OCI-LY7 (cell line): Measurements from ENCODE around the gene MCF2L2. TPM values are rescaled to one million over a fixed set of nuclear protein-coding genes. Genes with fewer than 3 reads are reported as not detected.
A peak's percentile ranks its signal among the peaks of the same experiment; 100 is the strongest.

Source experiments
- BruUV-seq: library from RNA; stranded (reverse); fragments of 400-500 nt; replicated peaks from 2 replicates; lab custom pipeline; 2021; lab: Mats Ljungman, UMichigan
- CTCF ChIA-PET: fragments of 300-600 bp; sonication (Branson Sonifier 250); formaldehyde crosslinking; loops from one replicate; lab custom pipeline; 2022; ENCODE audit warnings: antibody characterized with exemption; ENCODE audit not compliant: unreplicated experiment; lab: Charles Lee
- POLR2A ChIA-PET: fragments of 300-600 bp; sonication (Branson Sonifier 250); formaldehyde crosslinking; loops from one replicate; lab custom pipeline; 2022; ENCODE audit warnings: antibody characterized with exemption; lab: Charles Lee
- DNase-seq: peaks from one replicate; pipeline ENCODE4 v3.0.0-alpha.2; 2015; ENCODE audit warnings: low spot score
- H2AFZ ChIP-seq: fragments of 200-600 bp; sonication (generic), shearing (Covaris generic); 2 replicates; pipeline ENCODE4 v1.6.1; 2014; ENCODE audit warnings: mild to moderate bottlenecking, antibody characterized with exemption, low read length, moderate library complexity
- H3K27ac ChIP-seq: fragments of 200-600 bp; sonication (generic); 2 replicates; pipeline ENCODE4 v1.5.1; 2014; ENCODE audit warnings: mixed run types, low read depth, mild to moderate bottlenecking, moderate library complexity, low read length, inconsistent platforms; ENCODE audit not compliant: poor library complexity, severe bottlenecking
- H3K36me3 ChIP-seq: fragments of 200-600 bp; sonication (generic); 2 replicates; pipeline ENCODE4 v1.6.1; 2014; ENCODE audit warnings: mild to moderate bottlenecking, antibody characterized with exemption, low read length, moderate library complexity, mixed read lengths; ENCODE audit not compliant: insufficient read depth
- H3K4me1 ChIP-seq: fragments of 200-600 bp; sonication (generic); 2 replicates; pipeline ENCODE4 v1.5.1; 2014; ENCODE audit warnings: mild to moderate bottlenecking, low read length; ENCODE audit not compliant: insufficient read depth, poor library complexity, severe bottlenecking
- H3K4me2 ChIP-seq: fragments of 200-600 bp; sonication (generic); 2 replicates; pipeline ENCODE4 v1.6.1; 2014; ENCODE audit warnings: mild to moderate bottlenecking, low read length
- H3K4me3 ChIP-seq: fragments of 200-600 bp; sonication (generic); 2 replicates; pipeline ENCODE4 v1.5.1; 2014; ENCODE audit warnings: mild to moderate bottlenecking, low read depth, low read length; ENCODE audit not compliant: poor library complexity, severe bottlenecking
- H3K79me2 ChIP-seq: fragments of 200-600 bp; sonication (generic); 2 replicates; pipeline ENCODE4 v1.6.1; 2016; ENCODE audit warnings: low read depth, mild to moderate bottlenecking, low read length, moderate library complexity, mixed read lengths; ENCODE audit not compliant: insufficient read depth
- H3K9me2 ChIP-seq: fragments of 200-600 bp; sonication (generic); 2 replicates; pipeline ENCODE4 v1.6.1; 2016; ENCODE audit warnings: mild to moderate bottlenecking, low read length, mixed read lengths; ENCODE audit not compliant: insufficient read depth
- H3K9me3 ChIP-seq: fragments of 200-600 bp; sonication (generic); 2 replicates; pipeline ENCODE4 v1.6.1; 2014; ENCODE audit warnings: mild to moderate bottlenecking, mixed run types, low read length, mixed read lengths
- H4K20me1 ChIP-seq: fragments of 200-600 bp; sonication (generic); 2 replicates; pipeline ENCODE4 v1.6.1; 2014; ENCODE audit warnings: mild to moderate bottlenecking, antibody characterized with exemption, low read length, moderate library complexity, mixed read lengths; ENCODE audit not compliant: insufficient read depth
- CTCF ChIP-seq: fragments of 200-600 bp; sonication (generic); conservative IDR thresholded peaks from 2 replicates; pipeline ENCODE4 v1.5.1; 2014; ENCODE audit warnings: mild to moderate bottlenecking, antibody characterized with exemption, low read length, moderate library complexity, mixed read lengths
- EZH2phosphoT487 ChIP-seq: fragments of 200-600 bp; sonication (generic); IDR thresholded peaks from 2 replicates; pipeline ENCODE4 v1.6.1; 2018; ENCODE audit warnings: low read depth, borderline replicate concordance, mild to moderate bottlenecking, mixed run types, antibody characterized with exemption, low read length, moderate library complexity, mixed read lengths
- intact Hi-C: fragments of 100-400 bp; cut with micrococcal nuclease; formaldehyde crosslinking; loops from one replicate; pipeline ENCODE4 v1.10.0; 2022; ENCODE audit not compliant: unreplicated experiment
- total RNA-seq, 2 experiments: library from RNA; depleted of rRNA in 1 of 2; stranded (reverse); fragments of >200 nt in 1 of 2; shearing (Covaris generic) in 1 of 2; gene quantifications; 2 replicates each; pipeline ENCODE4 v1.2.3, GENCODE V29; 2014 to 2022

MCF2L2 gene
- total RNA-seq, 2 experiments from 2014 or later = 6.6 to 8.0 TPM

DNA sequence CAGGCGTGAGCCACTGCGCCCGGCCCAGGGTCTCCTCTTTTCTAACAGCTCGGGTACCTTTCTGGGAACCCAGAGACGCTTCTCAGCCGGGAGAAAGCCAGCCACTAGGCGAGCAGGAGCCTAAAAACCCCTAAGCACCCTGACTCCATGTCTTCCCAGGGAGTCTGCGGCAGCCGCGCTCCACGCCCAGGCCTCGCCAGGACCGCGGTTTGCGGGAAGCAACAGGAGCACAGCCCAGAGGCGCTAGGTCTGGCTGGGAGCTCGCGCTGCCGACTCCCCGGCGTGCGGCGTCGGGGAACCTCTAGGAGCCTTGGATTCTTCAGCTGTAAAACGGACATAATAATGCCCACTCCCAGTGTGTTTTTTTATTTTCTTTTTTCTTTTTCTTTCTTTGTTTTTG lies 264.9 kb downstream of the MCF2L2 start:
- no peak for DNase-seq
- Histone ChIP-seq H3K4me3 (no peak overlapping the region), H3K9me2 (no peaks in the 10 kb centered on the region), H3K4me2 (no peak overlapping the region), H4K20me1 (no peaks in the 10 kb centered on the region), H3K9me3 (peaks cover 6% of the 10 kb centered on the region; the same call in 1 of the 2 replicates), H3K27ac (no peak overlapping the region), H3K36me3 (no peaks in the 10 kb centered on the region), H3K4me1 (peaks cover 26% of the 10 kb centered on the region), H2AFZ (no peak overlapping the region), H3K79me2 (no peaks in the 10 kb centered on the region)
- no TSS peak for BruUV-seq
- intact Hi-C loops = loop anchor here (5.0 kb wide), 2 partner anchors 41 to 251 kb away; no protein-coding TSS in a partner anchor
- TF ChIP-seq EZH2phosphoT487 = no peak
- TF ChIP-seq CTCF = no peak
- ChIA-PET CTCF (no interaction called here), POLR2A (interaction anchor here (0.7 kb wide), 1 partner anchor 429 kb away, joined by 3 read pairs; no protein-coding TSS in a partner anchor)

DNA sequence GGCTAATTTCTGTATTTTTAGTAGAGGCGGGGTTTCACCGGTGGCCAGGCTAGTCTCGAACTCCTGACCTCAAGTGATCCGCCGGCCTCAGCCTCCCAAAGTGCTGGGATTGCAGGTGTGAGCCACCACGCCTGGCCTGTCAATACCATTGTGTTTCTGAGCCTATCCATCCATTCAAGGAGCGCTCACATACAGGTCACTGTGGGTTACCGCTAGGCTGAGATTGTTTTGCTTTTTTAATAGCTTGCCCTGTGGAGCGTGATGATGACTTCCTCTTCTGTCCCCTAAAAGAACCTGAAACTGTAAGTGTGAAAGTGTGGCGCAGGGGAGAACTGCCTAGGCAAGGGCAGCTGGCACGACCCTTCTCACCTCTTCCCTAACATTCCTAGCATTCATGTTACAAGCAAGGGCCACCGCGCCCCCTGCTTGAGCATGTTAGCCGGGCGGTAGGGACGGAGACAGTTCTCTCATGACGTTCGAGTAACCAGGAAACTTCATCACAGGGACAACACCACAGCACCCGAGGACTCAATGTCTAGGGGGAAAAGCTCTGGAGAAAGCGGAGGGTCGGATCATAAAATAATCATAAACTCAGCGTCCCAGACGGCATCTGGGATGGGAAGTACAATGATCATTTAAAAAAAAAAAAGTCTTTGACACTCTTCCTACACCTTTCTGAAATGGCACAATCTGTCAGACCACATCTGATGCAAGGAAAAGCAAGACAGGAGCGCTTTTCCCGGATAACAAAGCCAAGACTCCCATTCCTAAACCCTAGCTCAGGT lies 266.7 kb downstream of the MCF2L2 start:
- intact Hi-C loops = loop anchor here (5.0 kb wide), 2 partner anchors 39 to 249 kb away; no protein-coding TSS in a partner anchor
- peak; percentile 89 for DNase-seq
- peak overlapping the region; percentile 75 for H3K4me2 ChIP-seq
- H3K79me2 ChIP-seq = no peaks in the 10 kb centered on the region
- BruUV-seq = no TSS peak
- peak overlapping the region; percentile 7; the same call in 1 of the 2 replicates for H2AFZ ChIP-seq
- ChIA-PET CTCF (interaction anchor here (0.7 to 1.1 kb wide), 2 partner anchors 23 to 869 kb away, joined by 3 read pairs; no protein-coding TSS in a partner anchor), POLR2A (interaction anchor here (0.6 to 1.1 kb wide), 3 partner anchors 23 to 929 kb away, joined by 3 to 5 read pairs (median 4); no protein-coding TSS in a partner anchor)
- peak overlapping the region; percentile 58 for H3K4me3 ChIP-seq
- peak; percentile 37; the same call in 1 of the 2 replicates for TF ChIP-seq CTCF
- no peak for TF ChIP-seq EZH2phosphoT487
- H3K27ac ChIP-seq = no peak overlapping the region
- H3K36me3 ChIP-seq = no peaks in the 10 kb centered on the region
- H4K20me1 ChIP-seq = no peaks in the 10 kb centered on the region
- no peaks in the 10 kb centered on the region for H3K9me2 ChIP-seq
- peaks cover 6% of the 10 kb centered on the region; the same call in 1 of the 2 replicates for H3K9me3 ChIP-seq
- H3K4me1 ChIP-seq = peaks cover 28% of the 10 kb centered on the region
